GM12878 (cell line): ENCODE data around the gene PDE6A. TPM values are rescaled to one million over a fixed set of nuclear protein-coding genes. Genes with fewer than 3 reads are reported as not detected.

Source experiments
- ATAC-seq: fragments of 200-7000 bp; cut with Tn5 transposase; 3 replicates; pipeline ENCODE4 v1.9.1; 2020; ENCODE audit warnings: mild to moderate bottlenecking, moderate library complexity
- BruUV-seq: library from RNA; stranded (reverse); fragments of 400-500 nt; replicated peaks from 2 replicates; lab custom pipeline; 2021; lab: Mats Ljungman, UMichigan
- CTCF ChIA-PET: fragments of 300-600 bp; sonication (Branson Sonifier 250); formaldehyde crosslinking; extraction: SDS; loops from one replicate; lab custom pipeline; 2021; ENCODE audit warnings: inconsistent platforms; lab: Yijun Ruan, JAX
- POLR2A ChIA-PET: fragments of 350-600 bp; formaldehyde crosslinking; extraction: SDS; loops from one replicate; lab custom pipeline; 2021; ENCODE audit warnings: inconsistent platforms; lab: Charles Lee
- RAD21 ChIA-PET: fragments of 300-600 bp; sonication (Branson Sonifier 250); formaldehyde crosslinking; loops from one replicate; lab custom pipeline; 2023; ENCODE audit warnings: antibody characterized with exemption; ENCODE audit not compliant: unreplicated experiment; lab: Charles Lee
- SMC1A ChIA-PET: fragments of 300-600 bp; sonication (Branson Sonifier 250); formaldehyde crosslinking; loops from one replicate; lab custom pipeline; 2023; ENCODE audit not compliant: unreplicated experiment, uncharacterized antibody; lab: Charles Lee
- DNase-seq: peaks from one replicate; pipeline ENCODE4 v3.0.0-alpha.2; 2011; ENCODE audit warnings: low read depth, low spot score
- FAIRE-seq: peaks from 3 replicates; lab custom pipeline; 2011; peaks lifted over from hg19 to GRCh38; lab: Jason Lieb, UNC
- H2AFZ ChIP-seq: 2 replicates; pipeline ENCODE4 v1.6.0; 2011; ENCODE audit warnings: low read depth, low read length, control low read depth; ENCODE audit not compliant: control insufficient read depth
- H3K27ac ChIP-seq: 2 replicates; pipeline ENCODE4 v1.5.1; 2011; ENCODE audit warnings: control low read depth; ENCODE audit not compliant: control insufficient read depth, insufficient read depth
- H3K27me3 ChIP-seq, 2 experiments: replicated peaks in 1 of 2; 2 replicates each; pipeline versions ENCODE4 v1.6.0 to v1.6.1; 2011; ENCODE audit warnings: low read length in 1 of 2; ENCODE audit not compliant: control insufficient read depth in 2 of 2, insufficient read depth in 2 of 2
- H3K36me3 ChIP-seq, 2 experiments: 2 replicates each; pipeline ENCODE4 v1.5.1; 2011; ENCODE audit warnings: low read length in 1 of 2; ENCODE audit not compliant: control insufficient read depth in 2 of 2, insufficient read depth in 2 of 2
- H3K4me1 ChIP-seq: 2 replicates; pipeline ENCODE4 v1.6.1; 2011; ENCODE audit warnings: mild to moderate bottlenecking, low read length, moderate library complexity, mixed read lengths; ENCODE audit not compliant: control insufficient read depth, insufficient read depth
- H3K4me2 ChIP-seq: 2 replicates; pipeline ENCODE4 v1.6.0; 2011; ENCODE audit warnings: control low read depth; ENCODE audit not compliant: control insufficient read depth, insufficient read depth
- H3K4me3 ChIP-seq: fragments of 200-600 bp; sonication (generic); 2 replicates; pipeline ENCODE4 v1.5.1; 2016
- H3K79me2 ChIP-seq: 2 replicates; pipeline ENCODE4 v1.6.0; 2011; ENCODE audit warnings: low read length; ENCODE audit not compliant: control insufficient read depth, insufficient read depth
- H3K9ac ChIP-seq: 2 replicates; pipeline ENCODE4 v1.8.0; 2011; ENCODE audit warnings: low read length, control low read depth, mixed read lengths; ENCODE audit not compliant: control insufficient read depth, insufficient read depth
- H3K9me3 ChIP-seq: replicated peaks from 3 replicates; pipeline ENCODE4 v1.5.1; 2011; ENCODE audit warnings: mild to moderate bottlenecking, low read length; ENCODE audit not compliant: control insufficient read depth, insufficient read depth
- H4K20me1 ChIP-seq: 2 replicates; pipeline ENCODE4 v1.6.0; 2011; ENCODE audit not compliant: control insufficient read depth, insufficient read depth
- BRCA1 ChIP-seq: IDR thresholded peaks from 2 replicates; pipeline ENCODE4 v1.6.1; 2011; ENCODE audit warnings: low read depth, low read length, improper control_type of control experiment
- CBX5 ChIP-seq: sonication (generic); IDR thresholded peaks from 2 replicates; pipeline ENCODE4 v1.6.1; 2016; ENCODE audit warnings: low read depth, moderate library complexity, mild to moderate bottlenecking, inconsistent platforms
- HCFC1 ChIP-seq: fragments of 150-350 bp; IDR thresholded peaks from 2 replicates; pipeline ENCODE4 v1.6.1; 2014; ENCODE audit warnings: low read length
- POLR2AphosphoS2 ChIP-seq: IDR thresholded peaks from 2 replicates; pipeline ENCODE4 v1.6.1; 2011; ENCODE audit warnings: low read depth, mild to moderate bottlenecking, low read length, improper control_type of control experiment, moderate library complexity
- WGBS: methylation state at CpG from one replicate; pipeline ENCODE4 v1.1.6; 2016; ENCODE audit warnings: low lambda C conversion rate; ENCODE audit not compliant: insufficient replicate concordance, insufficient coverage; ENCODE audit errors: missing lambda C conversion rate; 5-methylcytosine and 5-hydroxymethylcytosine counted together
- in situ Hi-C: fragments of 300-500 bp; cut with MboI; formaldehyde crosslinking; loops from 9 replicates; pipeline ENCODE4 v1.14.3; 2018; ENCODE audit warnings: mixed read lengths
- intact Hi-C: fragments of 100-400 bp; cut with micrococcal nuclease; formaldehyde crosslinking; loops from one replicate; pipeline ENCODE4 v1.14.2; 2022; ENCODE audit not compliant: unreplicated experiment
- polyA plus RNA-seq, 11 experiments: library from polyadenylated mRNA; depleted of rRNA in 4 of 11; unstranded in 6 of 11; stranded (reverse) in 5 of 11; fragments of >200 nt; fragmentation: Nextera tagmentation in 4 of 11; fragmentation: Illumina TruSeq in 1 of 11; extraction: Ambion mirVana in 4 of 11; extraction: Trizol in 1 of 11; gene quantifications; 1 replicate in 1 of 11; 2 replicates in 10 of 11; pipeline versions ENCODE4 v1.2.1 to v1.2.3, GENCODE V29; 2011 to 2016; ENCODE audit warnings: inconsistent platforms in 2 of 11, missing spikeins in 2 of 11, low read depth in 1 of 11
- total RNA-seq, 4 experiments: library from RNA; depleted of rRNA in 3 of 4; stranded (reverse); fragments of >200 nt in 3 of 4; fragmentation: Illumina TruSeq in 1 of 4; extraction: Trizol in 1 of 4; gene quantifications; 2 replicates each; pipeline versions ENCODE4 v1.2.1 to v1.2.3, GENCODE V29; 2013 to 2021

PDE6A gene
- total and polyA plus RNA-seq, 10 of the 15 experiments (the other 5 are each of a cell fraction or from before 2014, with no cell fraction given): 0.05 to 0.26 TPM; not detected in 8

GRCh38 chr5:149822301-149822700 lies 122.3 kb downstream of the PDE6A start:
- ChIA-PET RAD21 (interaction anchor here (0.9 to 2.2 kb wide), 10 partner anchors 10 to 169 kb away, joined by 3 to 8 read pairs (median 4); partner anchors contain the start of gene PPARGC1B), CTCF (interaction anchor here (0.9 to 11.1 kb wide), 12 partner anchors 8 to 185 kb away, joined by 3 to 130 read pairs (median 6); no protein-coding TSS in a partner anchor), POLR2A (interaction anchor here (2.0 to 2.5 kb wide), 2 partner anchors 16 to 155 kb away, joined by 6 to 9 read pairs; no protein-coding TSS in a partner anchor), SMC1A (interaction anchor here (0.9 to 11.9 kb wide), 12 partner anchors 6 to 186 kb away, joined by 3 to 210 read pairs (median 4); partner anchors contain the start of gene PPARGC1B)
- Histone ChIP-seq H3K9ac (no peak overlapping the region), H3K27me3 (no peaks in the 10 kb centered on the region), H3K79me2 (peaks cover 9% of the 10 kb centered on the region), H3K4me1 (no peaks in the 10 kb centered on the region), H3K4me2 (no peak overlapping the region), H3K27ac (no peak overlapping the region), H3K36me3 (peaks cover 0 to 22% of the 10 kb centered on the region in 2 experiments; a peak in 3 of 4 replicates), H3K4me3 (no peak overlapping the region), H3K9me3 (no peaks in the 10 kb centered on the region), H4K20me1 (no peaks in the 10 kb centered on the region), H2AFZ (no peak overlapping the region)
- no peak for ATAC-seq
- 98% methylated on average over 5 of the region's 5 CpGs for WGBS
- intact Hi-C loops (no loop called here), in situ Hi-C loops (no loop called here)
- no TSS peak for BruUV-seq
- FAIRE-seq: no peak
- DNase-seq: no peak
- TF ChIP-seq CBX5 (no peak), BRCA1 (no peak), POLR2AphosphoS2 (no peak), HCFC1 (no peak)
